HepG2 (cell line): ENCODE measurements around the gene NREP. TPM values are rescaled to one million over a fixed set of nuclear protein-coding genes. Genes with fewer than 3 reads are reported as not detected.

Source experiments
- polyA plus RNA-seq, 8 experiments: library from polyadenylated mRNA; depleted of rRNA in 3 of 8; stranded (reverse) in 7 of 8; unstranded in 1 of 8; fragments of >200 nt; fragmentation: Illumina TruSeq in 4 of 8; extraction: Trizol in 4 of 8; gene quantifications; 2 replicates each; pipeline versions ENCODE4 v1.2.1 to v1.2.3, GENCODE V29; 2011 to 2016; ENCODE audit warnings: low read depth in 4 of 8, missing spikeins in 1 of 8, mixed read lengths in 1 of 8; ENCODE audit not compliant: insufficient read depth in 1 of 8
- small RNA-seq, 3 experiments: library from RNA; depleted of rRNA; stranded (forward); fragments of <200 nt; gene quantifications; one replicate each; pipeline ENCODE3, GENCODE V24; 2012; ENCODE audit warnings: low read depth in 2 of 3, low replicate concordance in 1 of 3; ENCODE audit not compliant: insufficient read length in 3 of 3, insufficient read depth in 2 of 3
- total RNA-seq, 5 experiments: library from RNA; depleted of rRNA; stranded (reverse); fragments of >200 nt; fragmentation: Illumina TruSeq; extraction: Trizol; gene quantifications; 2 replicates each; pipeline ENCODE4 v1.2.3, GENCODE V29; 2016; ENCODE audit warnings: low read depth in 1 of 5

Gene NREP
- total and polyA plus RNA-seq, 2 of the 13 experiments (the other 11 are each of a cell fraction or from before 2014, with no cell fraction given), result 40.5 to 102 TPM

Small RNAs within 50 kb of the gene (small RNA-seq; reads per million reads assigned to genes)
- 0 reads per million in 3 experiments for gene RN7SKP57

Other genes starting within 250 kb of the NREP start
- 66.9 and 92.2 TPM in 2 replicates for gene STARD4, start 244.7 kb downstream of the NREP start, total RNA-seq (2016; rRNA removed; fragmentation: Illumina TruSeq; extraction: Trizol)
- 27.4 and 37.0 TPM in 2 replicates for gene STARD4, start 244.7 kb downstream of the NREP start, polyA plus RNA-seq (2011; rRNA removed)